ENCODE data around the gene FNDC10.
"Not testable (repeated sequence)": the region's sequence is repeated elsewhere in the genome, so short reads cannot be mapped to it uniquely, and the experiment has no call there.

FNDC10 gene

DNA sequence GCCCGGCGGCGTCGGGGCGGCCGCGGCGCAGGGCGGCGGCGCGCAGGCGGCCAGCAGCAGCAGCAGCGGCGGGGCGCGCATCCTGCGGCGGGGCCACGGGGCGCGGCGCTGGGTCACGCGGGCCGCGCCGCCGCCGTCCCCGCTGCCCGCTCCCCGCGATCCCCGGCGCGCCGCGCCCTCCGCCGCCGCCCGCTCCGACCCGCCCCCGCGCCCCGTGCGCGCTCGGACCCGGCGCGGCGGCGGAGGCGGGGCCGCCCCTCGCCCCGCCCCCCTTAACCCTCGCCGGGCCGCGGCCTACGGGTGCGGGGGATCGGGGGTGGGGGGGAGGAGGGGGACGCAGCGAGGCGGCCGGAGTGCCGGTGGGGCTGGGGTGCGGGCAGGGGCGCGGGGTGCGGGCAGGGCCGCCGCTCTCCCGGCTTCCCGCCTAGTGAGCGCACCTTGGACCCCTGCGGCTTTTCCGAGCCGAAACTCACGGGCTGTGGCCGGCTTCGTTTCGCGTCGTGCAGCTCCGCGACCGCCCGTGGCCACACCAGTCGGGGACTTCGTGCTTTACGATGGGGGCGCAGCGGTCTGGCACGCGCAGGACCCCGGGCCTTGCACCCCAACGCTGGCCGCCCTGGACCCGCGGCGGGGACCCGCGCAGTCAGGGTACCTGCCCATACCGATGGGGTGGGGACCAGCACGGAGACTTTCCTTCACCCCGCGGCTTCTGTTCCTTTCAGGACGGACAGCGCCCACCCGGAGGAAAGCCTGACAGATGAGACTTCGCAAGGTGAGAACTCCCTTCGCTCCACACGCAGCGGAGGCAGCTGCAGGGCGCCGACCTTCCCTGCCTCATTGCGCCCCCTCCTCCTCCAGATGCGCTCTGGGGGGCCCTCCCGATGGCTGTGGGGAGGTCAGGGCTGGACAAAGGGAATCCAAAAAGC lies at the start of gene FNDC10:
Gene FNDC10 (minus strand): TSS at position 201 of the 926 bp plus-strand sequence. CDS start 120 bp downstream, at position 81.
- TF ChIP-seq, protein P1, sequence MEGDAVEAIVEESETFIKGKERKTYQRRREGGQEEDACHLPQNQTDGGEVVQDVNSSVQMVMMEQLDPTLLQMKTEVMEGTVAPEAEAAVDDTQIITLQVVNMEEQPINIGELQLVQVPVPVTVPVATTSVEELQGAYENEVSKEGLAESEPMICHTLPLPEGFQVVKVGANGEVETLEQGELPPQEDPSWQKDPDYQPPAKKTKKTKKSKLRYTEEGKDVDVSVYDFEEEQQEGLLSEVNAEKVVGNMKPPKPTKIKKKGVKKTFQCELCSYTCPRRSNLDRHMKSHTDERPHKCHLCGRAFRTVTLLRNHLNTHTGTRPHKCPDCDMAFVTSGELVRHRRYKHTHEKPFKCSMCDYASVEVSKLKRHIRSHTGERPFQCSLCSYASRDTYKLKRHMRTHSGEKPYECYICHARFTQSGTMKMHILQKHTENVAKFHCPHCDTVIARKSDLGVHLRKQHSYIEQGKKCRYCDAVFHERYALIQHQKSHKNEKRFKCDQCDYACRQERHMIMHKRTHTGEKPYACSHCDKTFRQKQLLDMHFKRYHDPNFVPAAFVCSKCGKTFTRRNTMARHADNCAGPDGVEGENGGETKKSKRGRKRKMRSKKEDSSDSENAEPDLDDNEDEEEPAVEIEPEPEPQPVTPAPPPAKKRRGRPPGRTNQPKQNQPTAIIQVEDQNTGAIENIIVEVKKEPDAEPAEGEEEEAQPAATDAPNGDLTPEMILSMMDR (IDR thresholded peaks at IDR 0.05; ENCODE audit: low read depth, low read length) = no peak
- peak within 1 kb of the TSS; percentile 47 for H3K4me3 ChIP-seq (ENCODE audit: low read depth, low read length)

DNA sequence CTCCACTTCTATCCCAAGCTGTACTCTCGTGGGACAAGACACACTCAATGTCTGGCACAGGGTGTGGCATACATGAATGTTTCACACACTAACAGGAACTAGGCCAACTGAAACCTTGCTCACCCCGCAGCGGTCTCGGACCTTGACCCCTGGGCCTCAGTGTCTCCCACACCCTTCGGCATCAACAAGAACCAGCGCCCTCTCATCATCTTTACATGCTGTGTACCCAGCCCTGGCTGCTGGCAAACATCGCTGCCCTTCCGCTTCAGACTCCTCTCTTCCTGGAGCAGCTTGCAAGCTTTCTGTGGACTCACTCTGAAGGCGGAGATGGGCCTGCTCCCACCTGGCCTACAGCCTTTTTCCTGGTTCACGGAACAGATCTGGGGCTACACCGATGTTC lies 48.3 kb upstream of the FNDC10 start:
- not testable (repeated sequence) for H3K4me3 ChIP-seq (ENCODE audit: low read depth, low read length)

DNA sequence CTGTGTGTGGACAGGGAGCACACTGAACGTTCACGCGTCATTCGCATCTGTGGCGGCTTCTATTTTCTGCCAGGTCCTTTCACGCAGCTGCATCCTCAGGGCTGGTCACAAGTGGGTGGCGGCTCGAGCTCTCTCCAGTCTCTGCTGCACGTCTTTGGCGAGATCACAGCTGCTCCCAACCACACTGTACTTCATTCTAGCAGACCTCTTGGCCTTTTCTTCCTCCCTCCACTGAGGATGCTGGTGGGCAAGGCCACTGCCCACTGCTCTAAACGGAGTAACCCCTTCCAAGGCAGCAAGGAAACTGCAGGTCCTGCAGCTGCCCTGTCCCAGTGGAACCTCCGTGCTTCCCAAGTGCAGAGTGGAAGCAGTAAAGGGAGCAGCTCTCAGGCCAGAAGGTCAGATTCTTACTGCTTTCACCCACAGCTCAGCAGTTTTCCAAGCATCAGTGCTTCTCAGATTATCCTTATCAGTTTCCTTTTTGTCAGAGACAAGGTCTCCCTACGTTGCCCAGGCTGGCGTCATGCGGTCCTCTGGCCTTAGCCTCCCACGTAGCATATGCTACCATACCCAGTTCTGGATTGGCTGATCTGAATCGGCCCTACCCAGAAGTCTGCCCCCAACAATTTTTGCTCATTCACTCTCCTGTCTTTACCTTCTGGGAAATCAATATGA lies 47.8 kb upstream of the FNDC10 start:
- H3K4me3 ChIP-seq (ENCODE audit: low read depth, low read length) = not testable (repeated sequence)

DNA sequence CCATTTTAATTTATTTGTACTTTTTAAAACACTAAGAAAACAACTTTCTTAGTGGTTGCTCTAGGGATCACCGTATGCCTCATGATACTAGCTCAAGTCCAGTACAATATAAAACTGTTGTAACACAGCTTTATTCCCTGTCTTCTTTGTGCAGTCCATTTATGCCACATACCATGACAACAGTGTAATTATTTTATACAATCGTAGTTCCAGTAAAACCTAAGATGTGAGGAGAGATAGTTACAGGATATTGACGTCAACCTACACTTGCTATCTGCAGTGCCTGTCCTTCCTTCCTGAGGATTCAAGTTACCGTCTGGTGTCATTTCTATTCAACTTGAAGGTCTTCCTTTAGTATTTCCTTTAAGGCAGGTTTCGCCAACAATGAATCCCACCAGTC lies 46.4 kb upstream of the FNDC10 start:
- not testable (repeated sequence) for H3K4me3 ChIP-seq (ENCODE audit: low read depth, low read length)

DNA sequence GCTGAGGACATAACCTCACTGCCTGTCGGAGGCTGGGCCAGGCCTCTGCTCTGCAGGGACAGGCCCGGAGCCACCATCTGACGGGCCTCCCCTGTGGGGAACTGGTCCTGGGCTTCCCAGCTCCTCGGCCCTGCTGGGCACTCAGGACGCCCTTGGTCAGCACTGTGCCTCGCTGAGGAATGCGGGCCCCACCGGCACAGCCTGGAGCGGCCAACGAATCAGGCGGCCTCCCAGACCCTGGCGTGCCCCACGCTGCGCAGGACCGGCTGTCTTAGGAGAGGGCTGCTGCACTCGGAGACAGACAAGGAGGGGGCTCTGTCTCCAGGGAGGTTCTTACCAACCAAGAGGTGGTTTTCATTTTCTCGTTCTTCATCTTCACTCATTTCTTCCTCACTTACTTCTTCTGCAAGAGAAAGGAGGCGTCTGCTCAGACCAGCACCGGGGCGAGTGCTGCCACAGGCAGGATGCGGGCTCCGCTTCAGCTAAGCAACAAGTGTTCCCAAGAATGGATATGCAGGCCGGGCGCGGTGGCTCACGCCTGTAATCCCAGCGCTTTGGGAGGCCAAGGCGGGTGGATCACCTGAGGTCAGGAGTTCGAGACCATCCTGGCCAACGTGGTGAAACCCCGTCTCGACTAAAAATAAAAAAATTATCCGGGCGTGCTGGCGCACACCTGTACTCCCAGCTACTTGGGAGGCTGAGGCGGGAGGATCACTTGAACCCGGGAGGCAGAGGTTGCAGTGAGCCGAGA lies 41.0 kb upstream of the FNDC10 start:
- H3K4me3 ChIP-seq (ENCODE audit: low read depth, low read length) = not testable (repeated sequence)

DNA sequence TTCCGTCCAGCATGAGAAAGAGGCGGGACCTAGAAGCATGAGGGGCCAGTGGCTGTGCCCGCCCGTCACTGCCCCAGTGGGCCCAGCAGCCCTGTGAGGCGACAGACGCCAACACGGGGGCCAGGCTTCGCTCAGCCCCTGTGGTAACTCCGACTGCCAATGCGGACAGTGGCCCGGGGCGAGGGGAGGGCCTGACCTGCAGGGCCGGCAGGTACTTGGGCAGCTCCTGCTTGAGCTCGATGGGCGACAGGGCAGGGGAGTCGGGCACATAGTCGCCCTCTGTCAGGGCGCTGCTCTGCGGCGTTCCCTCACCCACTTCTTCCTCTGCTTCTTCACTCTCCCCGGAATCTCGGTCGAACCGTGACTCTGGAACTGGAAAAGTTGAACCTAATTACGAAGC lies 40.1 kb upstream of the FNDC10 start:
- not testable (repeated sequence) for H3K4me3 ChIP-seq (ENCODE audit: low read depth, low read length)

DNA sequence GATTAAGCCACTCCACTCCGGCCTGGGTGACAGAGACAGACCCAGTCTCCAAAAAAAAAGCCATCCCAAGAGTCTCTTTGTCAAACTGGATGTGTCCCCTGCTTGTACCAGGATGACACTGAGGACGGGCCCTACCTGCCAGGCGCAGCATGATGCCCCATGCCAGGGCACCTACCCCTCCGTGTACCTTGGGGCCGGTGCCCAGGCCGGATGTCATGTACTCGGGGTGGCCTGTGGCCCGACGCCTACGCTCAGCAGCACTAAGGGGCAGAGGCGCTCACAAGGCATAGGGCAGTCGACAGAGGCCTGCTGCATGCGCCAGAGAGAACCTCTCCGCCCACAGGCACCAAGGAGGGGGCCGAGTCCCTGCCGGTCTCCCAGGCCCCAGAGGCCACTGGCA lies 39.4 kb upstream of the FNDC10 start:
- not testable (repeated sequence) for H3K4me3 ChIP-seq (ENCODE audit: low read depth, low read length)

DNA sequence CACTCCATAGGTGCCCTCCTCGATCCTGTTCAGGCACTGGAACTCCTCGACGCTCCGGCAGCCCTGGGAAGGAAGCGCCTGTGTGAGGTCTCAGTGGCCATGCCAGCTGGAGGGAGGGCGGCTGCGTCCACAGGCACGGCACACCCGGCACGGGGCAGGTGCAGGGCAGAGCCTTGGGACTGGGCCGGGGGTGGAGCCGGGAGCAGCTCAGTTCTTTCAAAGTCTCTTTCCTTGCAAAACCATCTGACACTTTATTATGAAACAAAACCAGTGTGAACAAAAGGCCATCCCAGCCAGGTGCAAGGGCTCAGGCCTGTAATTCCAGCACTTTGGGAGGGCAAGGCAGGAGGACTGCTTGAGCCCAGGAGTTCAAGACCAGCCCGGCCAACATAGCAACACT lies 38.6 kb upstream of the FNDC10 start:
- not testable (repeated sequence) for H3K4me3 ChIP-seq (ENCODE audit: low read depth, low read length)

DNA sequence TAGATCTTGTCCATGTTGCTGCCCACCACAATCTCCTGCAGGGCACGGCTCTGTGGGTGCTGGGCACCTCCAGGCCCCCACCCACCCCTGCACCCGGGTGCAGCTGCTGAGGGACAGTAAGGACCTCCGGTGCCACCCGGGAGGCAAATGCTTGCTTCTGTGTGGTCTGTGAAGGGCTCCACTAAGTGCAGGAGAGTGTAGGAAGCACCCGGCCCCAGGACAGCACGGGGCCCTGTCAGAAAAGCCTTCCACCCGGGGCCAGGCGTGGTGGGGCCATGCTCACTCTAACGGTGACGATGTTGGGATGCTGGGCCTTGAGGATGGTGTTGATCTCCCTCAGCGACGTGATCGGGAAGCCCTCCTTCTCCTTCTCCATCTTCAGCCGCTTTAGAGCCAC lies 37.5 kb upstream of the FNDC10 start:
- not testable (repeated sequence) for H3K4me3 ChIP-seq (ENCODE audit: low read depth, low read length)

DNA sequence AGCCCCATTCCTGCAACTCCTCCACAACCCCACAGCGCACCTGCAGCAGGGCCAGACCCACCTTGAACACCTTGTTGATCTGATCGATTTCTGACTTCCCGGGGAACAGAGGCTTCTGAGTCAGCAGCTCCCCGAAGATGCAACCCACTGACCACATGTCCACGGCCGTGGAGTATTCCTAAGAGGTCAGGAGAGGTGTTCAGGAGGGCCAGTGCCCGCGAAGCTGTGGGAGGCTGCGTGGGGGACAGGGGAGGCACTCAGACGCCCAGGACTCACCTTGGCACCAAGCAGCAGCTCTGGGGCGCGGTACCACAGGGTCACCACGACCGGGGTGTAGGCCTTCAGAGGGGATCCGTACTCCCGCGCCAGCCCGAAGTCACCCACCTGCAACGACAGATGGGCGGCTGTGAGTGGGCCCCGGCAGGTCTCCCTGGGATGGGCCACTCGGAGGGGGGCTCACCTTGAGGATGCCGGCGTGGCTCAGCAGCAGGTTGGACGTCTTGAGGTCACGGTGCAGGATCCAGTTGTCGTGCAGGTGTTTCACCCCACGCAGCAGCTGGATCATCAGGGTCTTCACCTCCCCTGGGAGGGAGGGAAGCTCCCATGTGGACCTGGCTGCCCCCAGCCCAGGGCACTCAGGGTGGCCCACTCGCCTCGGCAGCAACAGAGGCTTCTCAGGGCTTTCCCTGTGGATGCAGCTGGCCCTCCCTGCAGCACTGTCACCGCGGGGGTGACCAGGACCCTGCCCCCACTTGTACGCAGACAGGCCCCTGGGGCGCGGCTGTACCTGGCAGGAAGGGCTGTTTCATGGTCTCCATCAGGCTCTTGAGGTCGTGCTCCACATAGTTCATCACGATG lies 36.9 kb upstream of the FNDC10 start:
- not testable (repeated sequence) for H3K4me3 ChIP-seq (ENCODE audit: low read depth, low read length)

DNA sequence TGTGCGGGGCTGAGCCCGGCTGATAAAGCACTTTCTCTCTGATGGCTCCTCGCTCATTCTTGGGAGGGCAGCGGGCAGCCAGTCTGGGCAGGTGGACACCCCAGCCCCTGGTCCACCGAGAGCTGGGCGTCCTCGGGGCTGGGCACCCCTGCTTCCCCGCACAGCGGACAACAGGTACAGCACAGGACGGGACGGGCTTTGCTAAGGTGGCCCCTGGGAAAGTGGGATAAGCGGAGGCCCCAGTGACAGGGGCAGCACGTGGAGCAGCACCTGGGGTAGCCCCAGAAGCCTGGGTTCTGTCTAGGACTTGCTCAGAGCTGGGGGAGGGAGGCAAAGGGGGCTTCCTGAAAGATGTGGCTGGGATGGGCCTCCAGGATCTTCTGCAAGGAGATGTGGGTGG lies 34.7 kb upstream of the FNDC10 start:
- H3K4me3 ChIP-seq (ENCODE audit: low read depth, low read length) = not testable (repeated sequence)

DNA sequence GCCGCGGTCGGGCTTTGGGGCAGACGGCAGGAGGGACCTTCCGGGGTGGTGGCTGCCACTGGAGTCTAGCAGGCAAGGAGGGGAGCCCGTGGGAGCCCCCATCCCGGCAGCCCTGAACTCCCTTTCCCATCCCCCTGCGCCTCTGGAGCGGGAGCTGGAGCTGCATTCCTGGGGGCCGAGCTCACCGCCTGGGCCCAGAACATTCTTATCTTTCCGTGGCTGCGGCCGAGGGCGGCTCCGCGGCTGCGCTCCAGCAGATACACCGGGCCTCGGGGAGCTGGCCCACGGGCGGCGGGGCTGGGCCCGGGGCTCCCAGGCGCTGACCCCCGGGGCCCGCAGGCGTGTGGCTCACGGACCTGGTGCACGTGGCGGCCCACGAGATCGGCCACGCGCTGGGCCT lies 33.5 kb upstream of the FNDC10 start:
- not testable (repeated sequence) for H3K4me3 ChIP-seq (ENCODE audit: low read depth, low read length)

DNA sequence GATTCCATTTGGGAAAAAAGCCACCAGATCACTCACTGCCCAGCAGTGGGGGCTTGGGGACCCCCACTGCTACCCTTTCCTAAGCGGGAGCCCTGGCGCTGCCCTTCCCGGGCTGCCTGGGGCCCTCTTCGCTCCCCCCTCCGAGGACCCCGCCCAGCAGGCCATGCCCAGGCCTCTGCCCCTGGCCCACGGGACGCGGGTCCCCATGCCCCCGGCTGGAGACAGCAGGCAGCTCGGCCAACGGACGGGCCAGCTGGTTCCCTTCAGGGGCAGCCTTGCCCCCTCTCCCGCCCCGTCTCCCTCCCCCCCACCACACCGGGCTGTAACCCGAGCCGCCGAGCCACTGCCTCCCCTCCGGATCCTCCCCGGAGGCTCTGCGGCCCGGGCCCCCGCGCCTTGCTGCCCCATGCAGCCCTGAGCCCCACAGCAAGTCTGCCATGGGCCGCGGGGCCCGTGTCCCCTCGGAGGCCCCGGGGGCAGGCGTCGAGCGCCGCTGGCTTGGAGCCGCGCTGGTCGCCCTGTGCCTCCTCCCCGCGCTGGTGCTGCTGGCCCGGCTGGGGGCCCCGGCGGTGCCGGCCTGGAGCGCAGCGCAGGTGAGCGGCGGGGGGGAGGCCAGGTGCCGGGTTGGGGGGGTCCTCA lies 32.0 kb upstream of the FNDC10 start, which contains the start of gene MMP23B:
Gene MMP23B (plus strand): TSS at position 392 of the 639 bp plus-strand sequence. CDS start 46 bp downstream, at position 438.
- H3K4me3 ChIP-seq (ENCODE audit: low read depth, low read length) = no peak within 1 kb of the TSS
- TF ChIP-seq, protein P1 (IDR thresholded peaks at IDR 0.05; ENCODE audit: low read depth, low read length) = no peak

Data from WI38 (cell line).